WERI-Rb-1 (cell line): ENCODE data around the gene PLCXD3.

Source experiments
- DNase-seq: peaks from one replicate; pipeline ENCODE4 v3.0.0-alpha.2; 2020
- H3K27ac ChIP-seq: fragments of 250-450 bp; sonication (Bioruptor Pico); 2 replicates; pipeline ENCODE4 v1.5.1; 2020; ENCODE audit warnings: mild to moderate bottlenecking, moderate library complexity
- H3K27me3 ChIP-seq: fragments of 250-450 bp; sonication (Bioruptor Pico); 2 replicates; pipeline ENCODE4 v1.5.1; 2021; ENCODE audit warnings: mild to moderate bottlenecking, low read depth, moderate library complexity; ENCODE audit not compliant: insufficient read depth, severe bottlenecking
- H3K36me3 ChIP-seq: fragments of 250-450 bp; sonication (Bioruptor Pico); 2 replicates; pipeline ENCODE4 v1.5.1; 2020; ENCODE audit warnings: mild to moderate bottlenecking, moderate library complexity
- H3K4me3 ChIP-seq: 2 replicates; pipeline ENCODE4 v1.5.1; 2011; ENCODE audit warnings: low read depth, mild to moderate bottlenecking, control low read depth, low read length
- H3K9me3 ChIP-seq: fragments of 250-450 bp; sonication (Bioruptor Pico); 2 replicates; pipeline ENCODE4 v1.5.1; 2021; ENCODE audit warnings: mild to moderate bottlenecking, moderate library complexity; ENCODE audit not compliant: severe bottlenecking
- TF ChIP-seq, protein P1 (sequence below): IDR thresholded peaks from 2 replicates; pipeline ENCODE4 v1.5.1; 2011; ENCODE audit warnings: low read depth, mild to moderate bottlenecking, control low read depth, inconsistent platforms, low read length

Gene PLCXD3

DNA sequence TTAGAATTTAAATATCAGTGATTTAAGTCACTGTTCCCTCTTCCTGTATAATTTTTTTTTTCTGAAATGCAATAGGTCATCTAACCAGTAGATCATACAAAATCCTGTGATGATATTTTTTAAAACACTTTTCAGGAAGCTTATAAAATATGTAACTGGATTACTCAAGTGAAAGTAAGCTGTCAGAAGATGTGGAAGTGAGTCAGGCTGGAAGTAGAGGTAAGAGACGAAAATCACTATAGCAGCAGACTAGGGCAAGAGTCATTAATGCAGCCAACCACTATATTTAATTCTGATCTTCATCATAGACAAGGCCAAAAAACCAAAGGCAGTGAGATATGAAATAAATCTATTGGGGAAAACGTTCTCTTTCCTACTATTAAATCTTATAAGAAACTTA, 231.4 kb downstream of the PLCXD3 start:
- Histone ChIP-seq H3K27ac (no peak overlapping the region), H3K9me3 (no peaks in the 10 kb centered on the region), H3K27me3 (peaks cover 3% of the 10 kb centered on the region), H3K4me3 (no peak overlapping the region), H3K36me3 (no peaks in the 10 kb centered on the region)
- TF ChIP-seq, protein P1, sequence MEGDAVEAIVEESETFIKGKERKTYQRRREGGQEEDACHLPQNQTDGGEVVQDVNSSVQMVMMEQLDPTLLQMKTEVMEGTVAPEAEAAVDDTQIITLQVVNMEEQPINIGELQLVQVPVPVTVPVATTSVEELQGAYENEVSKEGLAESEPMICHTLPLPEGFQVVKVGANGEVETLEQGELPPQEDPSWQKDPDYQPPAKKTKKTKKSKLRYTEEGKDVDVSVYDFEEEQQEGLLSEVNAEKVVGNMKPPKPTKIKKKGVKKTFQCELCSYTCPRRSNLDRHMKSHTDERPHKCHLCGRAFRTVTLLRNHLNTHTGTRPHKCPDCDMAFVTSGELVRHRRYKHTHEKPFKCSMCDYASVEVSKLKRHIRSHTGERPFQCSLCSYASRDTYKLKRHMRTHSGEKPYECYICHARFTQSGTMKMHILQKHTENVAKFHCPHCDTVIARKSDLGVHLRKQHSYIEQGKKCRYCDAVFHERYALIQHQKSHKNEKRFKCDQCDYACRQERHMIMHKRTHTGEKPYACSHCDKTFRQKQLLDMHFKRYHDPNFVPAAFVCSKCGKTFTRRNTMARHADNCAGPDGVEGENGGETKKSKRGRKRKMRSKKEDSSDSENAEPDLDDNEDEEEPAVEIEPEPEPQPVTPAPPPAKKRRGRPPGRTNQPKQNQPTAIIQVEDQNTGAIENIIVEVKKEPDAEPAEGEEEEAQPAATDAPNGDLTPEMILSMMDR, result no peak
- DNase-seq, result no peak

- TF ChIP-seq, protein P1, result no peak
- Histone ChIP-seq H3K27ac (no peak overlapping the region), H3K36me3 (no peaks in the 10 kb centered on the region), H3K4me3 (no peak overlapping the region), H3K27me3 (peaks cover 3% of the 10 kb centered on the region), H3K9me3 (no peaks in the 10 kb centered on the region)
- no peak for DNase-seq
Observed at GRCh38 chr5:41277476-41278245, 232.7 kb downstream of the PLCXD3 start.

DNA sequence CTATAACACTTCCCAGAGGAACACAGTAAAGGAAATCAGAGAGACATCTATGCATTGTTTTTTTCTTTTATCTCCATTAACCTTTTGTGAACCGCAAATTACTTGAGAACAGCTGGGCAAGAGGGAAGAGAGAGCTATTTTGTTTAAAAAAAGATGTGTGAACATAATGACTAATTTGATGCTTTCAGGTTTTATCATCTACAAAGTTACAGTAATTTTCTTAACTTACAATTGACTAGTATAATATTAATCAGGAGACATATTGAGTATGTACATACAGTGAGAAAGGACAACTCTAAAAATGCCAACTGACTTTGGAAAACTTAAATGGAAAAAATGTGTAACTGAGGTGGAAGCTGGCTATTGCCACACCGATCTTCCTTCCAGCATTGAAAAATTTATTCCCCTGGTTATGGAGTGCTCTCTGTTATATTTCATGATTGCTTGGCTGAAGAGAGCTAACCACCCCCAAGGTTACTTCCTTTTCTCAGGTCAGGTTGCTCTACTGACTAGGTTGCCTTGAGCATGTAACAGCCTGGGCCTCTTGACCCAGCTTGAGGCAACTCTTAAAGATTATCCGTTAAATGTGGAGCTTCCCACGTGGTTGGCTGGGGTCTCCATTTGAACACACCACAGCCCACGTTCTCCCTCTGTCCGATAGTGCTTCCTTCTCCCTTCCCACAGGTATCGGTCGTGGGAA, 234.4 kb downstream of the PLCXD3 start:
- Histone ChIP-seq H3K9me3 (no peaks in the 10 kb centered on the region), H3K27ac (no peak overlapping the region), H3K36me3 (no peaks in the 10 kb centered on the region), H3K27me3 (peaks cover 3% of the 10 kb centered on the region), H3K4me3 (no peak overlapping the region)
- TF ChIP-seq, protein P1, result no peak
- DNase-seq, result no peak

DNA sequence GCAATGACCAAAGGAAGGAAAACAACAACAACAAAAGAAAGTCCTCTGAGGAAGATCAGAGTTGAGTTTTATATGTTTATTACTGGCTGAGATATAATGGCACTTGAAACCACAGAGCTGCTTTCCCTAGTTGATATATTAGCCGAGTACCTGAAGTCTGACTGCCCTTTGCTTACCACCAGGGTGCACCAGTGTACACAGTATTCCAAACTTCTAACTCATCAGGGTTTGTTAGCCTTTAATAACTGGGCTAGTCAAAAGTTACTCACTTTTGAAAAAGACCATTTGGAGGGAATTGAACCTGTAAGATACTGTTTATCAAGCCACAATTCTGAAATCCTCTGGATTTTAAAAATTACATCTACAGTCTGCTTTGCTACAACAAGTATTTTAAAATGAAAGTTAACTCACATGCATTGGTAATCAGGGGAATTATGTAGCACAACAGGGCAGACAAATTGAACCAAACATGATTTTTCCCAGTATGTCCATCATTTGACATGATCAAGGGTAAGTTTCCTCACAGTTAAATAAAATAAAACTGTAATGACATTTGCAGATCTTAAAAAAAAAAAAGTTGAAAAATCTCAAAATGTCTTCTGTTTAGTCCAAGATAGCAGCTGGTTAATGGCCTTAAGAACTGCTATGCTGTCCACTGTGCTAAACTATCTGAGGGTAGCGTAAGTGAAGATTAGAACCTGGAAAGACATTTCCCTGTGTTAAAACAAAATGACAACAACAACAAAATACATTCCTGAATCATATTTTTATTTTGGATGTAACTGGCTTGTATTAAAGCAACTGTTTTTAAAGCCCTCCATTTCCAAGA, 239.8 kb downstream of the PLCXD3 start:
- DNase-seq, result peak; percentile 25
- no peak overlapping the region for H3K4me3 ChIP-seq
- no peak overlapping the region for H3K27ac ChIP-seq
- H3K9me3 ChIP-seq, result no peaks in the 10 kb centered on the region
- no peaks in the 10 kb centered on the region for H3K36me3 ChIP-seq
- no peaks in the 10 kb centered on the region for H3K27me3 ChIP-seq
- TF ChIP-seq, protein P1, result peak; percentile 65

DNA sequence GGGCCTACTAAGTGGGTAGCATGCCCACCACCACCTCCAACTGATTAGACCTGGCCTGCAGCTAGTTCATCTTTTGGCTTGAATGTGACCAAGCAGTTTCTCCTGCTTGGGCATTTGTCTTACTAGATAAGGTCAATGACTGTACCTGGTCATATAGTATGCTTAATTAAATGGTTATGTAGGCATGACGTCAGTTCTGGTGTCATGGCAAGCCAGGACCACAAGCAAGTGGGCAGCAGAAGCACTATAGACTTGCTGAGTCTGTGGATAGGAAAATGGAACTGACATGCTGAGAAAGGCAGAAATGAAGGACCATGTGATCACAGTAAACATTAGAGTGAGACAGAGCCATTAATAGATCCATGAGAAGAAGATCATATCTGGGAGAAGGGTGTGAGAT, 241.5 kb downstream of the PLCXD3 start:
- H3K36me3 ChIP-seq, result no peaks in the 10 kb centered on the region
- H3K9me3 ChIP-seq, result no peaks in the 10 kb centered on the region
- H3K27ac ChIP-seq, result no peak overlapping the region
- no peak for DNase-seq
- no peak overlapping the region for H3K4me3 ChIP-seq
- TF ChIP-seq, protein P1, result no peak
- H3K27me3 ChIP-seq, result no peaks in the 10 kb centered on the region
